ENCODE data around the gene NSUN3.
"Not testable (repeated sequence)": the region's sequence is repeated elsewhere in the genome, so short reads cannot be mapped to it uniquely, and the experiment has no call there.

NSUN3 gene

GRCh38 chr3:94066506-94067500 lies 3.9 kb downstream of the NSUN3 start:
- no peak for DNase-seq (ENCODE audit: low read depth in 4 of 4, low spot score in 1 of 4)

DNA sequence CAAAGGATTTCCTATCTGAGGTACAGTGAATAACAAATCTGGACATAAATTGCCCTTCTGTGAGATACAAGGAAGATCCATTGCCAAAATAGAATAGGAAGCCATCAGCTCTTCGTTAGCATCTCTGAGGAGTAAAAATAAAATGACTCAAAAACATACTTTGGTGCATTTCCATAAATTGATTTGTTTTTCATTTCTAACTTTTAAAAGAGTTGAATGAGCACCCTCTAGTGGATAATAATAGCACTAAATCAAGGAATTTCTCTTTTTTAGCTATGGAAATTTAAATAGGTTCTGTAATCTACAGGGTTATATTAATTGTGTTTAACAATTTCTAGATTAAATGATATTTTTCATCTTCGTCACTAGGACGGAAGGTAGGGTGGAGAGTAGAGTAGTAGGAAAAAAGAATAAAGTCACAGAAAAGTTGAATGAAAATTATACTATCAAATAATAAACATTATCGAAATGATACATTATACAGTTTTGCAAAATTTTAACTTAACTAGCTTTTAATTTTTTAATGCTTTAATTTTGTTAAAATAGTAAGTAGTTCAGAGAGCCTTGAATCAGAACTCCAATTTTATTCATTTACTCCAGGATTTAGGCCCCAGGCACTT lies 6.4 kb downstream of the NSUN3 start:
- no peak for DNase-seq (ENCODE audit: low read depth in 4 of 4, low spot score in 1 of 4)

- DNase-seq (ENCODE audit: low read depth in 4 of 4, low spot score in 1 of 4), result no peak
These were observed 7.6 kb downstream of the NSUN3 start for GRCh38 chr3:94070341-94070911.

GRCh38 chr3:94071713-94072284 lies 8.9 kb downstream of the NSUN3 start:
- DNase-seq (ENCODE audit: low read depth in 4 of 4, low spot score in 1 of 4), result no peak

GRCh38 chr3:94076055-94076454 lies 13.2 kb downstream of the NSUN3 start:
- DNase-seq (ENCODE audit: low read depth in 4 of 4, low spot score in 1 of 4), result no peak

GRCh38 chr3:94080552-94080951 lies 17.7 kb downstream of the NSUN3 start:
- DNase-seq (ENCODE audit: low read depth in 4 of 4, low spot score in 1 of 4), result not testable (repeated sequence)

DNA sequence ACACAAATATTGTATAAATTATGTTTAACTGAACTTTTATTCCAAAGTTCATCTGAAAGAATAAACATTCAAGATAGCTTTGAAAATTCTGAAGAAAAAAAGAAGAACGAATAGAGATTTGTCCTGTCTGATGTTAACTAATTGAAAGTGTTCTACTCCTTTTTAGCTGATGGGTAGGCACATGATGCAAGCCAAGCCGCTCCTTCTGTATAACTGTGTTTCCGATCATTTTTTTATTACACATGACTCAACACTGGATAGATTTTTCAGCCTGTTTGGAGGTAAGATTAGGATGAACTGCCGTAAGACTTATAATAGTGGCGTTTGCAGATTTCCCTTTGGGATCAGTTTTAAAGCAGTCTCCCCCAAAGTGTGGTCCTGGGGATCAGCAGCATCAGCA lies 19.0 kb downstream of the NSUN3 start:
- no peak for DNase-seq (ENCODE audit: low read depth in 4 of 4, low spot score in 1 of 4)

DNA sequence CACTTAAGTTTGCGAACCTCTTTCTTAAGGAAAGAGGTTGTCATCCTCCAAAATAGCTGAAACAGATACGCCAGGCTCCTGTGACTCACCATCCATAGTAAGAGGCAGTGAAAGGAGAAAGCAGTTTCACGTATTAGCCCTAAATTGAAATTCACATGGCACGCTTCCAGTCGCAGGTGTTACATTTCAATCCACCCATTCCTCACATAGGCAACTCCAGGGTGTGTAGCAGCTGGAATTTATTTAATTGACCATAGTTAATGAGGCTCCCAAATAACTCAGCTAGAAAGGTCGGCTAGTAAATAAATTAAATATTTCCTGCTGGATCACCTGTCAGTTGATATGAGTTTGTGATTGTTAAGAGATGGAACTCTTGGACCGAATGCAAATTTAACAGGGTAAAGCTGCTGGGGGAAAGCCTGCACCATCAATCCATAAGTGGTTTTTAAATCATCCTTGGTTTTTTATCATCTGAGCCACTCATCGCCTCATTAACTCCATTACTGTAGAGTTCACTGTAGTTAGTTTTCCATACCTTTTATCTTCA lies 19.6 kb downstream of the NSUN3 start:
- no peak for DNase-seq (ENCODE audit: low read depth in 4 of 4, low spot score in 1 of 4)

GRCh38 chr3:94083261-94083660 lies 20.4 kb downstream of the NSUN3 start:
- no peak for DNase-seq (ENCODE audit: low read depth in 4 of 4, low spot score in 1 of 4)

DNA sequence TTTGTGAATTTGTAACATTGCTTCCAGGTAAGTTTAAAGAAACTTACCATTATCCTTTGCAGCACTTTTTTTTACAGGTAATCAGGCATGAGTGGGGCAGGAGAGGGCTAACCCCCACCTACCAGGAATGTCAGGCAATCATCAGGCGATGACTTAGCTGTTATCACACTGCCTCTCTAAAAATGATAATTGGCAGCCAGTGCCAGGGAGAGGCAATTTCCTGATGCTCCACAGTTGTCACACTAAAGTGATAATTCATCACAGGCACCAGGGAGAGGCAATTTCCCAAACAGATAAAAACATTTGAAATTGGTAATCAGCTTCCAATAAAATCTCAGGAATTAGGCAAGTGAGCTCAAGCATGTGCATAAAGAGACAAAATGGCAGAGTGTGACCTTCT lies 26.3 kb downstream of the NSUN3 start:
- DNase-seq (ENCODE audit: low read depth in 4 of 4, low spot score in 1 of 4), result no peak

GRCh38 chr3:94092086-94092485 lies 29.2 kb downstream of the NSUN3 start:
- no peak for DNase-seq (ENCODE audit: low read depth in 4 of 4, low spot score in 1 of 4)

DNA sequence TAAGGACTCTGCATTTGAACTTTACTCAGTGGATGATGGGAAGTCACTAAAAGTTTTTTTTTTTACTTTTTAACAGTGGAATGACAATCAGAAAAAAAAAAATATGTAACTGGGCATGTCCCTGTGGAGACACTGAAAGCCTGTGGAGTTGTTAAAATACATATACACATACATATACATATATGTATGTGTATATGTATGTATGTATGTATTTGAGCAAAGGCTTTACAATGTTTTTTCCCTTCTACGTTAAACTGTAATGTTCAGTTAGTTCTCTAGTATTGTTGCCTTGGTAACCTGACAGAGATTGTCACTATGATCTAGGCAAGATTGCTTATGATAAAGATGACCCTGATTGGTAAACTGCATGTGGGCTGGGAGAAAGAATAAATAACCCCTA lies 30.3 kb downstream of the NSUN3 start:
- DNase-seq (ENCODE audit: low read depth in 4 of 4, low spot score in 1 of 4), result no peak

- DNase-seq (ENCODE audit: low read depth in 4 of 4, low spot score in 1 of 4), result no peak
These were observed 32.2 kb downstream of the NSUN3 start for GRCh38 chr3:94095111-94095510.

DNA sequence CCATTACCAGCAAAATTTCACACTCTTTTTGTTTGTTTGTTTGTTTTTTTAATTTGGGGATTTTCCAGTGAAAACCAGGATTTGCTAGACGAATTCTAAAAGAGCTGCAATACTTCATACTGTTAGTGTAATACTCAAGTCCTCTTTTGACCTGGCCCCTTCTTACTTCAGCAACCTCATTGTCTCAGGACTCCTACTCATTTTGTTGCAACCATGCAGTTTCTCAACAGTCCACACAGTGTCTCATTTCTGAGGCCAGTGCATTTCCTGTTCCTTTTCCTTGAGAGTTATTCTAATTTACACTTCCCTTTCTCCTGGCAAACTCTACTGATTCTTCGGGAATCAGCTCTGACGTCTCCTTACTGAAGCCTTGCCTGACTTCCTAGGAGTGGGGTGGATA lies 35.6 kb downstream of the NSUN3 start:
- no peak for DNase-seq (ENCODE audit: low read depth in 4 of 4, low spot score in 1 of 4)

DNA sequence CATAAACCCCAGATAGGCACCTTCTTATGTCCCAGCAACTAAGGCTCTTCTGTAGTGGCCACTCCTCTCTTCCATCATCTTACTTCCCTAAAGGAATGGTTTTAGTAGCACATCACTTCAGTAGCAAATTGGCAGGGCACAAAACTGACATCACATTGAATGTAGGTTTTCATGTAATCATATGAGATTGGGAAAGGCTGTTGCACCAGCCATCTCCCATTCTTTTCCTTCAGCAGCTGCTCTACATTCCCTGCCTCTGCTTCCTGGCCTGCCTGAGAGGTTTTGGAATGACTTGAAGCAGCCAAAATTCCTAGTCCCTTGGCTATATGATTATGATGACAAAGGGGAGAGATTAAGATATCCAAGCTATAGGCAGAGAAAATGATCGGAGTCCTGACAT lies 36.5 kb downstream of the NSUN3 start:
- no peak for DNase-seq (ENCODE audit: low read depth in 4 of 4, low spot score in 1 of 4)

- no peak for DNase-seq (ENCODE audit: low read depth in 4 of 4, low spot score in 1 of 4)
These were observed 39.0 kb downstream of the NSUN3 start for GRCh38 chr3:94101860-94102259.

- DNase-seq (ENCODE audit: low read depth in 4 of 4, low spot score in 1 of 4), result no peak
These were observed 43.4 kb downstream of the NSUN3 start for GRCh38 chr3:94106268-94106667.

GRCh38 chr3:94110232-94110631 lies 47.4 kb downstream of the NSUN3 start:
- not testable (repeated sequence) for DNase-seq (ENCODE audit: low read depth in 4 of 4, low spot score in 1 of 4)

- DNase-seq (ENCODE audit: low read depth in 4 of 4, low spot score in 1 of 4), result no peak
These were observed 48.0 kb downstream of the NSUN3 start for GRCh38 chr3:94110854-94111253.

GRCh38 chr3:94114666-94115065 lies 51.8 kb downstream of the NSUN3 start:
- no peak for DNase-seq (ENCODE audit: low read depth in 4 of 4, low spot score in 1 of 4)

- no peak for DNase-seq (ENCODE audit: low read depth in 4 of 4, low spot score in 1 of 4)
These were observed 52.6 kb downstream of the NSUN3 start for GRCh38 chr3:94115482-94115881.
